Ramos (cell line): ENCODE data around the gene USP13.

Experiments
- in situ Hi-C: fragments of 300-500 bp; cut with MboI; formaldehyde crosslinking; loops from one replicate; pipeline ENCODE4 v1.14.3; 2022; ENCODE audit warnings: low sequenced_read_pairs; ENCODE audit not compliant: unreplicated experiment

Gene USP13

GRCh38 chr3:179695672-179696313 is 43.0 kb downstream of the USP13 start:
- in situ Hi-C loops = no loop called here

GRCh38 chr3:179697736-179698332 is 45.0 kb downstream of the USP13 start:
- in situ Hi-C loops = no loop called here

DNA sequence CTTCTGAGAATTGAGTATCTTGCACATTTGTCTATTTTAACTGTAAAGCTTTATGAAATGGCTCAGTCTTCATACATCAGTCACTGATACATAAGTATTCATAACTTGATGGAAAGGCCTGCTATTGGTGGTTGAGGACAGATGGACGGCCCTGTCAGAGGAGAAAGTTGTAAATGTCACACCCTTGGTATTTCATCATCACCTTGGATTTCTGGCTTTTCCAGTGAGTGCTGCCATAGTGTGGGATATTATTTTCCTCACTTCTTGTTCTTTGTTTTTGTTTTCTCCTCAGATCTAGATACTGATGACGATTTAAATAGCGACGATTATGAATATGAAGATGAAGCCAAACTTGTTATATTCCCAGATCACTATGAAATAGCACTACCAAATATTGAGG is 47.9 kb downstream of the USP13 start:
- in situ Hi-C loops = no loop called here

GRCh38 chr3:179701176-179701827 is 48.5 kb downstream of the USP13 start:
- in situ Hi-C loops = no loop called here

- in situ Hi-C loops = no loop called here
Observed at GRCh38 chr3:179702271-179702947, 49.6 kb downstream of the USP13 start.

DNA sequence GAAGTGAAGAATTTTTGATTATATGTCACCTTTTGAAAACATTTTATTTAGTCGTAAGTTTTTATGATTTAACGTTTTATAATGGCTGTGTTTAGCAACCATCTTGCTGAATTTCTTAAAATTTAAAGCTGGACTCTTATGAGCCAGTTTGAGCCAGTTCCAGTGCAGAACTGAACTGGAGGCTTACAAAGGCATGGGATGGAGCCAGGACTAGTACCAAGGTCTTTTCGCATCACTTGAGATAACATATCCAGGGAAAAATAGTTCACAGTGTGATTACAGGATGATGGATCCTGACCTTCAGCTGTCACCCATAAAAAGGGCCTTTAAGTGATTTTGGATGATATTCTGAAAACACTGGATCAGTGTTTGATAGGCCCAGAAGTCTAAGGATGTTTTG is 51.0 kb downstream of the USP13 start:
- in situ Hi-C loops = no loop called here

GRCh38 chr3:179706233-179706632 is 53.4 kb downstream of the USP13 start:
- in situ Hi-C loops = no loop called here

DNA sequence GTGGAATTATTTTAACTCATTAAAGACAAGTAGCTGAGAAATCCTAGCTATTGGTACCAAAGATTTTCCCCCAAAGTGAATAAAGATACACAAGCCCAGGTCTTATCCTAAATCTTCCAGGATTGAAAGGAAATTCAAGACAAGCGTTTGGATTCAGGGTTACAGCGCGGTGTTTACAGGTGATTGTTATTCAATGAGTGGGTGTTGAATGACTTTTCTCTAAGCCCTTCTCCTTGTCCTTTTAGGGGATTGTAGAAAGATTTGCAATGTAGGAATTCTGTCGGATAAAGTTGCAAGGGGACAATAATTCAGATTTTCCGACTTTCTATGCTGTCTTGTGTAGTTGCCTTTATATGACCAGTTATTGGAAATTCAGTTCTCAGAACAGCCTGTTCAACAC is 57.2 kb downstream of the USP13 start:
- in situ Hi-C loops = no loop called here

- in situ Hi-C loops = no loop called here
Observed at GRCh38 chr3:179713643-179714090, 60.8 kb downstream of the USP13 start.

GRCh38 chr3:179715582-179715981 is 62.7 kb downstream of the USP13 start:
- in situ Hi-C loops = no loop called here

DNA sequence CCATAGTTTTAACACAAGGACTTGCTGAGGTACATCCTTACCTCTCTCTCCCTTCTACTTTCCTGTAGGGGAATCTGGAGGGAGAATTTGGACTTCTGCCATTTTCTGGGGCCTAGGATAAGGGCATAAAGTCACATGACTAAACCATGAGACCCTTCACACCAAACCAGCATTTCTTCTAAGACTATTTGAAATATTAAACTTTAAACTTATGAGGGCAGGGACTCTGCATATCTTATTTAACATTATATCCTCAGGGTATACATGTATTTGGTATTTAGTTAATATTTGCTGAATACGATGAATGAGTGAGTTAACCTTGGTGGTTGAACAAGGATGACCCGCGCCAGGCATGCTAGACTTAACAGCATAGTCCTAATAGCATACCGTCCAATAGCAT is 63.4 kb downstream of the USP13 start:
- in situ Hi-C loops = no loop called here

- in situ Hi-C loops = no loop called here
Observed at GRCh38 chr3:179716811-179717210, 64.0 kb downstream of the USP13 start.

DNA sequence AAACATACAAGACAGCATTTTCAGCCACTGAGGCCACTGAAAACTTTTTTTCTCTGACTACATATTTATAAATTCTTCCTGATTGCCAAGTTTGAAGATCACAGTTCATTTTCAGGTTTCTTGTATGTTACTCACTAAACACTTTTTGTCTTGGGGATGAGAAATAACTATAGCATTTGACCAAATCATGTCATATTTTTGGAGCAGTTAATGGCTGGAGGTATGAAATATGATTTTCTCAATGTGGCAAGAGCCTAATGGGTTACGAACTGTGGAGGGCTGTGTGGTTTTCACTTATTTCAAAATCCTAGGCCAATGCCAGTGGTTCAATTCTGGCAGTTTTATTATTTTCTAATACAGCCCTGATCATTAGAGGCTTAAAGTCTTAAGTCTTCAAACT is 64.4 kb downstream of the USP13 start:
- in situ Hi-C loops = no loop called here

DNA sequence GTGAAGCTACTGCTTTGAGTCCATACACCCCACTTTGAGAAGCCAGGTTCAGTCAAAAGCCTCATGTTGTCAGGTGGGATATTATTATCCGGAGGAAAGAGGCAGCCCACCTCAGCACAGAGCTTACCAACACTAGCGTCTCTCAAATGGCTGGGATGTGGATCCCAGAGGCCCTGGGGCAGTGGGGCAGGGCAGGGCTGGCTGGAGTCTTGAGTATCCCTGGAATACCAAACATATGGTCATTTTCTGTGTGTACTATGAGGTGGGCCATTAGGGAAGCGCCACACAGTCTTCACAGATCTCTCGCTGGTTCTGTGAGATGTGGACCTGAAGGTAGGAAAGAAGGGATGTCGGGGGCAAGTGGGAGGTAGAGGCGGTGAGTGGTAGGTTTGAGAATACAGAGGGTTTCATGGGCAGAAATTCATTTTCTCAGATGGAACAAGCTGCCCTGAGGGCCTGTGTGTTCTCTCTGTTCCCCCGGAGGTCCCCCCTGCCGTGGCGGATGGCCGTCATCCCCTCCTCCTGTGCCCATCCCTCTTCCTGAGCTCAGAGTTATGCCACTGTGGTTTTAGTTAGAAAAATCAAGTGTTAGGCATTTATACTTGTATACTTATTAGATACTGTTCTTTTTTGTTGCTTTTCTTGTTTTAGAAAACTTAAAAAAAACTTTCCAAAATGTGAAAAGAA is 66.4 kb downstream of the USP13 start:
- in situ Hi-C loops = no loop called here

GRCh38 chr3:179720196-179720595 is 67.4 kb downstream of the USP13 start:
- in situ Hi-C loops = no loop called here

- in situ Hi-C loops = no loop called here
Observed at GRCh38 chr3:179723617-179724016, 70.8 kb downstream of the USP13 start.

GRCh38 chr3:179726075-179726699 is 73.3 kb downstream of the USP13 start:
- in situ Hi-C loops = no loop called here

DNA sequence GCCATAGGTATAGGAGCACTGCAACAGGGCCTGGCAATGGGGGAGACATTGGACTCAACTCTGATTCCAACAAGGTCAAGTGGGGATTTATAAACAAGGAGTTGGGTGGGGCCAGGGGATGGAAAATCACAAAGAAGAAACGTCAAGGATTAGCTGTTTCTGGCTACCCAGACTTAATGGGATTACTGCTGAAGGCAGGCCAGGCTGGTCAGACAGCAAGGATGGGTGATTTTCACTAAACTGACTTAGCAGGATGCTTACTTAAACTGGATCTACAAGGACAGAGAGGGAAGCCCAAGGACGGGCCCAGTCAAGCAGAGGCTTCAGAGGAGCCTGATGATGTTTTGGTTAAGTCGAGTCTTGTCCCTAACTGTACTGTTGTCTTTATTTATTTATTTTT is 76.2 kb downstream of the USP13 start:
- in situ Hi-C loops = no loop called here

DNA sequence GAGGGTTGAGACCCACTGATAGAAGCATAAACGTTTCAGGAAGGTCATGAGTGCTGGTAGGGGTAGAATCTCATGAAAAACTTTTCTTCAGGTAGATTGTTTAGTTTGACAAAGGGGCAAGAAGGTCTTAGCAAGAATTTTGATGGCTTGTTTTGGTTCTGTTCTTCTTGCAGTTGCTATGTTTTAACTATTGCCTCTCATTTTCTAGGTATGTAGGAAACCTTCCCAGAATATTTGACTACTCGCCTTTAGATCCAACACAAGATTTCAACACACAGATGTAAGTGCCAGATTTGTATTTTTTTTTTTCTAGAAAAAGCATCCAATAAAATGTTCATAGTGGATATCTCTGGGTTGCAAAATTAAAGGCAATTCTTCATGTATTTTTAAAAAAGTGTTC is 77.1 kb downstream of the USP13 start:
- in situ Hi-C loops = no loop called here

GRCh38 chr3:179730506-179730905 is 77.7 kb downstream of the USP13 start:
- in situ Hi-C loops = no loop called here
